Fibroblast of gingiva (primary cell): ENCODE measurements around the gene CCBE1.

ENCODE experiments used
- DNase-seq: peaks from one replicate; pipeline ENCODE4 v3.0.0-alpha.2; 2011; ENCODE audit warnings: low read depth

Gene CCBE1

DNA sequence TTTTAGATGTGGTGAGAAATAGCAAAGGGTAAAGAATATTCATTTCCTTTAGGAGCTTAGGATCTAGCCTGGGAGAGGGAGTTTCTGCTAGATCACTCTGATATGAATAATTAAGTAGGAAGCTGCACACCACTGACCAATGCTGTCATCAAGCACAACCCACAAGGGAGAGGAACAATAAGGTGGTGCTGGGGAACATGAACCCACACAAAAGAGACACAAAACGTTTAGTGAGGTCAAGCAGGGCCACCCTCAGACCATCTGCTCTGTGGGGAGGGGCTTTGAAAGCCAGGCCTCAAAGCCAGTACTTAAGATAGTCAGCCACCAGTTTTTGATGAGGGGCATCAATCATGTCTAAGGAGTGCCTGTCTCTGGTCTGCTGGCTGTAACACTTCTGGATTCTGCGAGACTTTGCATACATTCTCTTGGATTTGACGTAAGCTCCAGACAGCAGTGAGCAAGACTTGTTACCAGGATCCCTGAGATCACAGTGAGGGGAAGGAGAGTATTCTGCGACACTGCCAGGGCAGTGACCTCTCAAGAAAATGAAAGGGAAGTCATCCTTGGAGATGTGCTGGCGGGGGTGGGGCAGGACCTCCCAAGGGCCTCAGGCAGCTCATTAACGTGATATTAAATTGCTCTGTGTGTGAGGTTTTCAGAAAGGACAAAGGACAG, 127.0 kb downstream of the CCBE1 start:
- no peak for DNase-seq

DNA sequence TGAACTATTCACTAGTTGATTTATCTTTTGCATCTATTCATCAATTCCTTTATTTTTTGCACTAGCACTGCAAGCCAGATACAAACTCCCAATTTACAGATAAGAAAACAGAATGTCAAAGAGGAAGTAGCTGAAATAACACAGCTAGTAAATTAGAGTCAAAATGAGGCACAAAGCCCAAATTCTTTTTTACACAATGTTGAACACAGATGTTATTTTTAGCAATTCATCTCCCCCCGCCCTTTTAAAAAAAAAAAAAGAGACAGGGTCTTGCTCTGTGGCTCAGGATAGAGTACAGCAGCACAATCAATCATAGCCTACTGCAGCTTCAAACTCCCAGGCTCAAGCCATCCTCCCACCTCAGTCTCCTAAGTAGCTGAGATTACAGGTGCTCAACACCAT, 127.8 kb downstream of the CCBE1 start:
- DNase-seq: no peak

DNA sequence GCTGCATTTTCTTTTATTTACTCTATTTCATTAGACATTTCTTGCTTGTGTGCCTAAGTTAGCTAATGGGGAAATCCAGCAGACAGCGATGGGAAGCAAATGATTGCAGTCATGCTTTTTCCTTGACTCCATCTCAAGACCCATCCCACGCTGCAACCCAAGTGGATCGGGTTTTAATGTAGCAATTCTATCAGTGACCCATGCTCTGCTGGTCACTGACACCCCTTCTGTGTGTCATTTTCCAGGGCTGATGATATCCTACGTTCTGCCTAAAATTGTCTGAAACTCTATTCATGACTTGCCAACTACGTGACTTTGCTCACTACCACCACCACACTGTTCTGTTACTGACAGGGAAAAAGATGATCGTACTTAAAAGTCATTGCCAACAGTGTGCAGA, 129.8 kb downstream of the CCBE1 start:
- DNase-seq: no peak

DNA sequence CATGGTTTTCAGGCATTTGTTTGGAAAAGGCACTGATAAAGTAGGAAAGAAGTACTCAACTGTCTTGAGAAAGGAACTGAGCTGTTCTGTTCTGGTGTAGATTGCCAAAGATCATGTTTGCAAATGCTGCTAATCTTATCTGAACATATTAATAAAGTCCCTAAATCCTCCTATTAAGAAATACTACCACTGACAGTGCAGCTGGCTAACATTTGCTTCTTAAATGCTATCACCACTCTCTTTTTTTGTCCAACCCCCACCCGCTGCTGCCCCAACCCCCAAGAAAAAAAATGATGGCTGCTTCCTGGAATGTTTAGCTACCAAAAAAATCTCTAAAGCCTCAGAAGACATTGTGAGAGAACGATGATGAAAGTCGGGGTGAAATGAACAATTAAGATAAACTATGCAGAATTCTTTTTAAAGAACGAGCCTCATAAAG, 130.7 kb downstream of the CCBE1 start:
- no peak for DNase-seq

DNA sequence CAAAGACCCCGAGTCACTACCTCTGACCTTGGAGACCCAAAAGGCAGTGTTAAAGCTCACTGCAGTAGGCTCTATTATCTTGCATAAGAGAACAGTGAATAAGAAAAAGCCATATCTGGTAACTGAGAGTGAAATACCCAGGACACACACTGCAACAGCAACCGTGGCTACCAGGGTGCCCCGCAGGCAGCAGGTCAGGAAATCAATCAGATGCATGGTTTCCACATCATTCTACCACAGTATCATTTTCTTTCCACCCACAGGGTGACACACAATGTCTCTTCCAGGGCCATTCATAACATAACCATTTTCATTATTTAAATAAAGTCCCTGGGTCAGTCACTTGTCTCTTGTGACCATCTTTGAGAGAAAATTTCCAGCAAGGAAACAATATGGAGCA, 131.3 kb downstream of the CCBE1 start:
- no peak for DNase-seq

DNA sequence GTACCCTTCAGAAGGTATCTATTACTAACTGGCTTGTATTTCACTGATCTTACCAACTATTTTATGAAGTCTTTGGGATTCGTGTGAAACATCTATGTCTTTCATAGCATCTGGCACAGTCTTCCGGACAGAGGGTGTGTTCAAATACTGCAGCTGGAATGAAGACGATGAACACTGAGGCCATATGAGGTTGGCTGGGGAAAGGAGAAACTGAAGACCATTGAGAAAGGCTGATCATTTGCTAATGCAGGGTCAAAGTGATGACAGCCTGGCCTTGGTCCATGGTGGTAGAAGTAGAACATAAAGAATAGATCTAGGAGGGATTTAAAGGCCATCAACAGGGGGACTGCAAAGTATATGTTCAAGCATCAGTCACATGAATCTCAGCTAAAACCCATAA, 132.7 kb downstream of the CCBE1 start:
- peak; percentile 42 for DNase-seq

DNA sequence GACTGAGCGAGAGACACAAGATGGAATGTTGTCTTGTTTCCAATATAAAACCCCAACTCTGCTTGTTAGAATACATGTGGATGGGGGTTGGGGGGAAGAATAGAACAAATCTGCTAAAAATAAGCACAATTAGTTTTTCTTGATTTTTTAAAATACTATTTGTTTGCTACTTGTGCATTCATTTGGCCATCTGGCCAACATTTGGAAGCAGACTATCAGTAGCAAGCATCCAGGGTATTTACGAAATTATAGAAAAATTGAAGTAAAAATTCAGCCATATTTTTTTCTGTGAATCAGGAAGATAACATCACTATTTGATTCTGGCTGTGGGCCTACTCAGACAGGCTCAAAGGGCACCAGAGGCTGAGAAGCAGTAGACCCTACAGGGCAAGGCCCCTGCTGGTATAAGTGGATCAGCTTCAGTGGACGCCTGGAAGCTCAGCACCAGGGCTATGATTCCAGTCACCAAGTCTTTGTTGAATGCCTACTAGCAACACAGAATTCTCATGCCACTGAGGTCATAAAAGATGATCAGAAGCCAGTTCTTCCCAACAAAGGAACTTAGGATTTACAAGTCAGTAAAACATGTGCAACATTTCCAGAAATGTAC, 133.9 kb downstream of the CCBE1 start:
- DNase-seq: no peak

DNA sequence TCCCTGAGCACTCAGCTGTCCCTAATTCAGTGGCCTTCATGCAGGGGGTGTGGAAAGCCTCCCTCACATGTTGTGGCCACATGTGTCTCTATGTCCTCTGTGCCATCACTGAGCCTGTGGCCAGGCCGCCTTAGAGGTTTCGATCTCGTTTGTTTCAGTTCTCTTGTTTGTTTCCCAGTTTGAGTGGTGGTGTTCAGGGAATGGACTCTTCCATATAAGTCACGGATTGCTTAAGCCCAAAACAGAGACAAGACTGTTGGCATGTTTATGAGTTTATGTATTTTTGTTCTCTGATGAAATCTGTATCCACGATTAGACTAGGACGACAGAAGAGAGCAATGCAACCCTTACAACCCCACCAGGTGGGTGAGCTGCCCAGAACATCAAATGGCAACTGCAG, 134.5 kb downstream of the CCBE1 start:
- DNase-seq: peak; percentile 38

DNA sequence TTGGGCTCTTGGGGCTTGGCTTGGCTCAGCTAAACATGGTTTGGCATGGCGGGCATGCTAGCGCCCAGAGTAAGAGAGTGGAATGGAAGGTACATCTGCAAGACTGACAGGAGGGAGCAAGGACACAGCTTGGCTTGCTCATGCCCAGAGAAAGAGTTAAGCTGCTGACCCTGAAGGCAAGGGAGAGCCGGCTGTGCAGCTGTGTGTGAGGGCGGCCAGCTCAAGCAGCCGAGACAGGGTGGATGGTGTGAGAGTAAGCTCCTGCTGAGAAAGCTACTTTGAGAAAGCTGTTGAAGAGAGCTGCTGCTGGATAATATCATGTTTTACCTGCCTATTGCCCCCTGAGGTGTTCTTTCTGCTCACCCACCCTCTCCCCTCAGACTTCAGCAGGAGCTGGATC, 135.6 kb downstream of the CCBE1 start:
- no peak for DNase-seq

DNA sequence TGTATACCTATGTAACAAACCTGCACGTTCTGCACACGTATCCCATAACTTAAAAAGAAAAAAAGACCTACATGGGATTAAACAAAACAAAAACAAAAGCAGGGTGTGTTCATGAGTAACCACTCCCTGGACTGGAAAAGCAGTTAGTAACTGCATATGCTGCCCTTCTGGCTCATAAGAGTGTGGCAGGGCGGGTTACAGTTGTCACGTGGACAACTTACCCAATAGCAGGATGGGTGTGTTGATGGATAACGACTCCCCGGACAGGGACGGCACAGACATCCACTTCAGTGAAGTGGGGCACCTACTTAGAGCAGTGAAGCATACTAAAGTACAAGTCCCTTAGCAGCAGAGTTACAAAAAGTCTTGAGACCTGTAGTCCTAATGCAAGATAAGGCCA, 136.7 kb downstream of the CCBE1 start:
- no peak for DNase-seq

DNA sequence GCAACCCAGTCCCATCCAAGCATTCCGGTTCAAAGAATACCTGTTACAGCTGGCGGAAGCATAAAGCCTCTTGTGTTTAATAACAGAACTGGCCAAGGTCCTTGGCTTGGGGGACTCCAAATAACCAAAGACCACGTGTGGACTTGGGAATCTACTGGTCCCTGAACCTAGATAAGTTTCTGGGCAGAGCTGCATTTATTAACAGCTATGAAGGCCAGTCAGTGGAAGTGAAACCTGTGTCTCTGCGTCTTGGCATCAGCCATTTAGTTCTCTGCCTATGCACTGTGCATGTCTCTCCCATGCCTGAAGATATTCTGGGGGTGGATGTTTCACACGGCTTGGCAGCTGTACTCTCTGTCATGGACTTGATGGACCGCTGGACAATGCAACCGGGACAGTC, 137.7 kb downstream of the CCBE1 start:
- no peak for DNase-seq

DNA sequence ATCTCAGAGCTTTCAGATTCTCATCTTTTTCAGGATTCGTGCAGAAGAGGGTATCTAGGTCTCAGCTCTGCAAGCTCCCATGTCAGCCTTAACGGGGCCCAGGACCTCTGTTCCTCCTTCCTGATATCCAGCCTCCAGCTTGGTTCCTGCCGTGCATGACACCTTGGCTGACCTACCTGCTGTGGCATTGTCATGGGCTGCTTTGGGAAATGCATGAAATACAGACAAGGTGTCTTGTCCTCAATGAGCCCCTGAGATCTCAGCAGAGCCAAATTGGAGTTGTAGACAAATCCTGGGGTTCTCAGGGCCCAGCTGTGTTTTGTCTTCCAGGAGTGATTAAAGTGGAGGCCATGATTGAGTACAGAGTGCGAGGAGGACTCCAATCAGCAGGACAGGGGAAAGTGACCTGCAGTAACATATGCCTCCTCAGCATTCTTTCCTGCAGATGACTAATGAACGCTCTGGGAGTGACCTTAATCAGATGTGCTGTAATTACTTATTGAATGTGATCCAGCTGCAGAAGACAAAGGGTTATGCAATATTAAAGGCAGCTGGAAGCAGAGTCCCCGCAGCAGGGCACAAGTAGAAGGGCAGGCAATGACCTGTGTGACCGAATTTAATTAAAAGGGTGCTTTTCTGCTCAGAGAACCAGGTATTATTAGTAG, 141.1 kb downstream of the CCBE1 start:
- DNase-seq: peak; percentile 61

DNA sequence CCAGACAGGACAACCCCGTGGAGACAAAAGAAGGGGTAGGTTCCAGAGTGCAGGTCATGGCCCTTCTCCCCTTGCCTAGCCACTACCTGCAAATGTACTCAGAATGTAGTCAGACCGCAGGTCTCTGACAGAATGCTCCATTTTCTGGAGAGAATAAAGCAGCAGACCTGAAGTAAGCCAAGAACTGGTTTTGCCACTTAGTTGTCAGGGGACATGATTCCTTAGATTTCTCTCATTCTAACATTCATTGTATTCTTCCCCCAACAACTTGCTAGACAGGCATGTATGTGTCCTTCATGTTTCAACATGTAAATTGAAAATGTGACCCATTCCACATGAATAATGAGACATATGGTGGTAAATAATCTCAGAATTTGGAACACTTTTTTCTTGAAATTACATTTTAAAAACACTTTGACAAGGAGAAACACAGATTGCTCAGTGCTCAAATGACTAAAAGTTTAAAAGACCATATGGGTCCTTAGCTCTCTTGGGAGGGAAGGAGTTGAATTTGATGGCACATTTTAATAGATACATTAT, 142.4 kb downstream of the CCBE1 start:
- DNase-seq: no peak

DNA sequence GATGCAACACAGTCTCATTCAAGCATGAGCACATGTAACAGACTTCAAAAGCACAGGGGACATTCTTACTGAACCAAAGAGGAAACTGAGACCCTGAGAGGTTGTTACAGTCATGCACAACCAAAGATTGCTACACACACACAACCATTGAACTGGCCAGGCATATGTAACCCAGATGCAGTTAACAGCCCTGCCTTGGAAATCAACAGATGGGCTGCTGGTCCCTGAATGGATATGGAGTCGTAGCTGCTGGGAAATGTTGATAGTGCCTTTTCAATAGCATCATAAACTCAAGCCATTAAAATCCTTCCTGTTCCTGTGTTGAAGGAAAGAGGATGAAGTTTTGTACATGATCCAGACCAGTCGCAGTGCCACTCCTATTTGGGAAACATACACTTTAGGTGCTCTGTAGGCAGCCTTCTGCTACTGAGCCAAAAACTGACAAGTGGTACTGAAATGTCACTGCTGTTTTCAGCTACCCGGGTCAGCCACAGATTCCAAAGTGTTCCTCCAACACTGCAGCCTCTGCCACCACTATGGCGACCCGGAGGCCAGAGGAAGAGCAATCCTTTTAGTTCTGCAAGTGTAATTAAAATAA, 143.9 kb downstream of the CCBE1 start:
- DNase-seq: no peak

DNA sequence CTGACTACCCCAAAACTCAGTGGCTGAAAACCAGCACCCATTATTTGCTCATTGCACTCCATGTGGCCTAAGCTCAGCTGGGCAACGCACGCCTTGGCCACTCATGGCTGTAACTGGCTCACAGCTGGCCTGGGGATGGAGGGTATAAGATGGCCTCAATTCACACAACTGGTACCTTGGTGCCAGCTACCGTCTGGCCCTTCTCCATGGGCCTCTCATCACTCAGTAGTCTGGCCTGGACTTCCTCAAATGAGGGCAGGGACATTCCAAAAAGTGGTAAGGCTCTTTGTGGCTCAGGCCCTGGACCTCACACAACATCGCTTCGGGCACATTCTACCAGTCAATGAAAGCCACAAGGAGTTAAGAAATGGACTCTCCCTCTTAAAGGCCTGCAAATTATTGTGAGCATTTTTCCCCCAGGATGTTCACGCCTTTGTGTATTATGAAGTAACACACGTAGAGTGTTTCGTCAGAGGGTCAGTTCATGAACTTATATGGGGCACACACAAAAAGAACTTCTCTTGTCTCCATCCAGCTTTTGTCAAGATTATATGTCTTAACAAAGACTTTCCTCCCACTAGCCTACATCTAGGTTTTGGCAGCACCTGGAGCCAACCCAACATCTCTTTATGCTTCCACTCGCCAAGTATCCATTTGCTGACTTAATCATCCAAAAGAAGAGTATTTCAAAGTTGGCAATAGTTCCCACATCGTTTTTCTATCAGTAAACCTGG, 145.2 kb downstream of the CCBE1 start:
- no peak for DNase-seq

DNA sequence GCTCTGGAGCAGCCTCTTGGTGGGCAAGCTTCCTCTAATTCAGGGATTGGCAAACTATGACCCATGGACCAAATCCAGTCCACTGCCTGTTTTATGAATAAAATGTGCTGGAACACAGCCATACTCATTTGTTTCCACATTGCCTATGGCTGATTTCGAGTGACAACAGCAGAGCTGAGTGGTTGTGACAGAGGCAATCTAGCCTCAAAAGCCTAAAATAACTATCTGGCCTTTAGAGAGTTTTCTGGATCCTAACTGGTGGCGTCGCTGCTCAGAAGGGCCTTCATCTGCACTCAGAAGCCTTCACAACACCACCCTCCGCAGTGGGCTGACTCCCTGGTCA, 147.1 kb downstream of the CCBE1 start:
- peak; percentile 73 for DNase-seq

DNA sequence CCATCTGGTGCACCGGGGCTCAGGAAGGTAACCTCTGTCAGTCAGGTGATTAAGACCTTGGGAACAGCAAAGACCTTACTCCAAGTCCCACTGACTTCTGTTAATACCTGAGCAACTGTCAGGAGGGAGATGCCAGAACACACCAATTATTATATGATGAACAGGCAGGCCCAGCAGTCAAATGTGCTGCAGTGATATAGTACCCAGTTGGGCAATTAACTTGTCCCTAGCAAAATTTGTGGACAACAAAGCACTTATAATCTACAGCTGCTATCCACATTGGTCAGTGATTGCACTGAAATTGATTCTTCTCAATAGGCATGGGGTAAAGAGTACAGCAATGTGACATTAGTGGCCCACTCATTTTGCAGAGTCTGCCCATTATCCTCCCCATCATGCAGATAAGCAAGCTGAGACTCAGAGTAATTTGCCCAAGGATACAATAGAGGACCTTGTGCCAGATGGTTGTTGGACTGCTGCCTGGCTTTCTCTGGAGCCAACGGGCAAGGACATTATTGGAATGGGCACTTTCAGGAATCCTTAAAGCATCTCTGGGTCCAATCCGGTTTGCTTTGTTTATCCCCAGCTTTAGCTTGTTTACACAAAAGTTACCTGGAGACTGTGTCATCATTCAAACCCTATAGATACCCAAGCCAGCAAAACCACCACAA, 147.6 kb downstream of the CCBE1 start:
- DNase-seq: peak; percentile 76

DNA sequence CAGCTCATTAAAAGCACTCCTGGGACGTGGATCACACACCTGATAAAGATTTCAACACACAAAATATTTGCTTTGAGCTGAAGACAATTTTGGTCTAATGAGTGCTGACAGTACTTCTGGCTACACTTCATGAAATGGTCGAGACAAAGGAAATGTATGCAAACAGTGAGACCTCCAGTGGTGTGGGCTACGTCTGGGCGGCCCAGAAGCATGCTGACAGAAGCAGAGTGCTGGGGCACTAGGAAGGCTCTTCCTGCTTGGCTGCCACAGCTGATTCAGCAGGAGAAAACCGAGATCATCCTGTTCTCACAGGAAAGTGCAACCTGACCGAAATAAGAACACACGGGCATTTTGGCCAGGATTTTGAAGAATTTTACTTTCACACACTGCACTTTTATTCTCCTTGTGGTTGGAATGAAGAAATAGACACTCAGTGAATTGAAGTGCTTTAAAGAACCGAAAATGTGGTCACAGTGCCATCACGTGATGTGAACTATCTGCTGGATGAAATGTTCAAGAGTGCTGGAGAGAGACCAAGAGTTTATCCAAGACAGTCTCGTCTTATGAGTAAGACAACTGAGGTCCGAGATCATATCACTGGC, 149.5 kb downstream of the CCBE1 start:
- DNase-seq: peak; percentile 86

DNA sequence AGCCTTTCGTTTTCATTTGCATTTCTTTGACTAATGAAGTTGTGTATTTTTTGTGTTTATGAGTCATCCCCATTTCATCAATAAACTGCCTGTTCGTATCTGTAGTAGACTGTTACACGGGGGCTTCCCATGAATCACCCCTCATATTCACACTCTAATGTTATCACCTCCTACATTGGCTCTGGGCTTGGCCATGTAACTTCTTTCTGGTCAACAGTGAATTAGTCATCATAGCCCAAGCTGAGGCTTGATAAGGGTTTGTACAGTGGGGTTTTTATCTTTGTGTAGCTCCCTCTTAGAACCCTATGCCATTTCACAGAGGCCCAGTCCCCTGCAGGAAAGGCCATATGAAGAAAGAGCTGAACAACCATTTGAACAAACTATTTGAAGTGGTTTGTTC, 151.0 kb downstream of the CCBE1 start:
- DNase-seq: no peak

DNA sequence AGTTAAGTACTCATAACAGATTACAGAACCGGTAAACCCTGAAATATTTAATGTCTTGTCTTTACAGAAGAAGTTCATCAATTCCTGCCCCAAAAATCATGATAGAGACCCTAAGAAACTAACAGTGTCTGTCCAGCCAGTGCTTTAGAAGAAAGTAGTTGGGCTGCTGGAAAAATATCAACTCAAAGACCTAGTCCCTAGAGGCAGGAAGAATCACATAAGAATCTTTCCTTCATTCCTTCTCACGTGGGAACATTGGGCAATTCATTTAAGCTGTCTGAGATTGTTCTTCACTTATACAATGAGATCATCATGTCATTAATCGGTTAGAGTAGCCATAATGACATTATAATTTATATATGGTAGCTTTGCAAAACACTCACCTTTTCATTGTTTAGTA, 156.4 kb downstream of the CCBE1 start:
- DNase-seq: peak; percentile 83

DNA sequence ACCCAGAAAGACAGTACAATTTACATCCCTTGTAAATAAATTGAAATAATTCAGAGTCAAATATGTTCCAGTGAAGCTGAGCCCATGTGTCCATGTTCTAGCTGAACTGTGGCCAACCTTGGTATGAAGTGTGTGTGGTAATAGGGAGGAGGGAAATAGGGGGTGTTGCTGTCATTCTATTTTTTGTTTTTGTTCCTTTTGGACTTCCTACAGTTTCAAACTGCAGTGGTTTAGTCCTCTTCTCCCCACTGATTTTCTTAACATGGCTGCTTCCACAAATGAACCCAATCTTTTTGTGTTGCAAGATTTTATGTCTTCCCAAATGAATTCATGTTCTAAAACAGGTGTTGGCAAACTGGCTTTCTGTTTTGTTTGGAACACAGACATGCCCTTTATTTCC, 156.9 kb downstream of the CCBE1 start:
- peak; percentile 53 for DNase-seq
